HG03159 (cell line): ENCODE measurements around the gene TRIP4.

ENCODE experiments used
- ATAC-seq: cut with Tn5 transposase; IDR thresholded peaks from one replicate; pipeline ENCODE4 v1.9.1; 2021; ENCODE audit warnings: mild to moderate bottlenecking, moderate library complexity; ENCODE audit not compliant: unreplicated experiment

The TRIP4 gene

DNA sequence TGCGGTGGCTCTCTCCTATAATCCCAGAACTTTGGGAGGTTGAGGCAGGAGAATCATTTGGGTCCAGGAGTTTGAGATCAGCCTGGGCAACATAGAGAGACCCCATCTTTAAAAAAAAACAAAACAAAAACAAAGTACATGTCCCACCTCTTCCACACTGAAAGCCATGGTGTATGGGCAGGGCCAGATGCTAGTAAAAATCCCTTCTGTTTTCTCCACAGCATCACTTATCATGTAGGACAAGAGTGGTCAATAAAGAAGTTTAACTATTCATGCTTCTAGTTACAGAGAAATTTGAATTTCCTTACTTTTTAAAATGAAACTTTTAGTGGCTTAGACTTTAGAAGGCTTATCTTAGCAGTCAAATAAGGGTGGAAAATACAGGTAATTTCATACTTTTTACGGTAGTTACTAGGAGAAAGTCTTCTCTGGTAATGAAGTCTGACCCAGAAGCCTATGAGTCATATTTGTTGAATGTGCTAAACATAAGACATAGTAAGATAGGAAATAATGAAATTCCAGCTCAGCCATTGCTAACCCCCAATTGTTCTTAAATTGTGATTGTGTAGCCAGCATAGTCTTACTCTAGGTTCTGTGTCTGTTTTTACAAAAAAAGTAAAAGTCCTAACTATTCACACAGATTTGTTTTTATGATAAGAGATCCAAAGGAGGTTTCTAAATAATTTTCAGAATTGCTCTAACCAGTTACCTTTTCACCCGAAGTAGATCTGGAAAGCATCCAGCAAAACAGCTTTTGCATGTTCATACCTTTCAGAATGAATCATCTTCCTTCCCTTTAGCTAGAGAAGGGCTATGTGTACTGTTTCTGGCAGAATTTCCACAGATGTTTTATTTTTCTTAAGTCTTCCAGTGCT lies 56.3 kb downstream of the TRIP4 start:
- no peak for ATAC-seq

DNA sequence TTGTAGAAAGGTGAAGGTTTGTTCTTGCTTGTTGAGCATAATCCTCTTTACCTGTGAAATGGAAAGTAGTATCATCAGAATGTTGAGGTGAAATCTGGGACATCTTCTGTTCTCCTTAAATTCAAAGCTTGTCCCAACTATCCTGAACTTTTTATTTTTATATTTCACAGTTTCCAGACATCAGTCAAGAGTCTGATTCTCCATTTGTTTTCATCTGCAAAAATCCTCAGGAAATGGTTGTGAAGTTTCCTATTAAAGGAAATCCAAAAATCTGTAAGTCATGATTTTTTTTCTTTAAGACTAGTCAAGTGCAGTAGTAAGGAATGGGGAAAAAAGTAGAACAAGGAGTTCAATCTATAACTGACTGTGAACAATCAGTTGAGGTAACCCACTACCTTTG lies 57.2 kb downstream of the TRIP4 start:
- no peak for ATAC-seq

DNA sequence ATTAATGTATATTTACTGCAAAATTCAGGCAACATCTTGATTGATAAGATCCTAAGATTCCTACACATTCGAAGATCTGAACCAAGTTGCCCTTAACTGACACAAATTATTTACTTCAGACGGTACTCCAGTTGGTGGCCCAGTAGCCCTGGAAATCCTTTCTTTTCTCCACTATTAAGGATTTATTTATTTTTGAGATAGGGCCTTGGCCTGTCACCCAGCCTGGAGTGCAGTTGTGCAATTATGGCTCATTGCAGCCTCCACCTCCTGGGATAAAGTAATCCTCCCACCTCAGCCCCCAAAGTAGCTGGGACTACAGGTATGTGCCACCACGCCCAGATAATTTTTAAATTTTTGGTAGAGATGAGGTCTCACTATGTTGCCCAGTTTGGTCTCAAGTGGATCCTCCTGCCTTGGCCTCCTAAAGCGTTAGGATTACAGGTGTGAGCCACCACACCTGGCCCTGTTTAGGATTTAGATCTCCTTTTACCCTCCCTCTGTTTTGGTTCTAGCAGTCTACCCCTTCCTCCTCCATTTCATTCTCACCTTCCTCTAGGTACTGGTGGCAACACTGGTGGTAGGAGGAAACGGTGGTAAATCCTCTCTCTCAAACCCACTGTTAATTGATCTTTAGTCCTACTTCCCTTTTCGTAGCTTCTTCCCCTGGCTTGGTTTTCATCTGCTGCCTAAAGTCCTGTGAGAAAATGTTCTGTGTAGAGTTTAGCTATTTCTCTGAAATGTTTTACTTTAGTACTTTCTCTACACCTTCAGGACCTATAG lies 60.1 kb downstream of the TRIP4 start:
- peak; percentile 56 for ATAC-seq

DNA sequence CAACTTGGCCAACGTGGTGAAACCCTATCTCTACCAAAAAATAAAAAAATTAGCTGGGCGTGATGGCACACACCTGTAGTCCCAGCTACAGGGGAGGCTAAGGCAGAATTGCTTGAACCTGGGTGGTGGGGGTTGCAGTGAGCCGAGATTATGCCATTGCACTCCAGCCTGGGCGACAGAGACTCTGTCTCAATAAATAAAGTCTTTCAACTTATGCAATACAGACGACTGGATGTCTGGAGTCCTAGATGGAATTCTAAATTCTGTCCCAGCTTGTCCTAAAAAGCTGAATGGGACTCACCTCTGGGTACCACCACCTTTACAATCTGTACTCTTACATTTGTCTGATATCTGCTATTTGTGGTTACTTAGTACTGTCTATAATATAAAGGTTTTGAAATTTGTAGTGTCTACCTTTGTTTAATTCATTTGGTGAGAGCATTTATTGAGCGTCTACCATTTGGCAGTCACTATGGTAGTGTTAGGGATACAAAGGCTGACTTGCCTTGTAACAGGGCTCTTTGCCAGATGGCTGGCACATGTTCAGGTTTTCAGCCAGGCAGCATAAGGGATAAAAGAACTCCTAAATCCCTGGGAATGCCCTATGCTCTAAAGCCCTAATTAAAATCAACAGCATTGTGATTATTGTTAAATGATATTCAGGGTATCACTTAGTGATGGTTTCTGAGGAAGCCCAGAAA lies 65.5 kb downstream of the TRIP4 start:
- ATAC-seq: no peak

DNA sequence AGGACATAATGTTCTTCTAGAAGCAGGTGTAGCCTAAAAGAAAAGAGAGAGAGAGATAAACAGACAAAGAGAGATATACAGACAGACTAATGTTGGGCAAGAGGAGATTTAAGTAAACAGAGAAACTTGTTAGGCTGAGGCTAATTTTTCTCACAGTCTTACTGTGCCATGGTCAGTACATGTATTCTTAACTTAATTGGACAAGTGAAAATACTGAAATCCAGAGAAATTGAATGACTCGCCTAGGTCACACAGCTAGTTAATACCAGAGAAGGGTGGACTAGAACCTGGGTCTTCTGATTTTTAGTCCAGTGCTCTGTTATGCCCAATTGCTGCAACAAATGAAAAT lies 66.0 kb downstream of the TRIP4 start:
- no peak for ATAC-seq

DNA sequence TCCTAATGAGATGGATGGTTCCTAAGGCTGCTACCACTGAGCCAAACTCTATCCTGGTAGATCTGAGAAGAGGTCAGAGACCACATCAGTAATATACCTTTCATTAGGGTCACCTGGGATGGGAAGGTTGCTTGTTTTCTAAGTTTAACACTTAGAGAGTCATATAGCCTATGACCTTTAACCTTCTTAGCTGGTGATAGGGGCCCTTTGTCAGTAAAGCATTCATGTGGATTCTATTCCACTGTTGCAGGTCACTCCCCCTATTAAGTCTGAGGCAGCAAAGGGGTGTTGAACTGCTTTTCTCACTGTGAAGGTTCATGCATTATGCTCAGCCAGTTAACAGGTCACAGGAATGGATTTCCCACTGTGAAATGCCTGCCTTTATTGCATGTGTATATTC lies 66.6 kb downstream of the TRIP4 start:
- no peak for ATAC-seq

DNA sequence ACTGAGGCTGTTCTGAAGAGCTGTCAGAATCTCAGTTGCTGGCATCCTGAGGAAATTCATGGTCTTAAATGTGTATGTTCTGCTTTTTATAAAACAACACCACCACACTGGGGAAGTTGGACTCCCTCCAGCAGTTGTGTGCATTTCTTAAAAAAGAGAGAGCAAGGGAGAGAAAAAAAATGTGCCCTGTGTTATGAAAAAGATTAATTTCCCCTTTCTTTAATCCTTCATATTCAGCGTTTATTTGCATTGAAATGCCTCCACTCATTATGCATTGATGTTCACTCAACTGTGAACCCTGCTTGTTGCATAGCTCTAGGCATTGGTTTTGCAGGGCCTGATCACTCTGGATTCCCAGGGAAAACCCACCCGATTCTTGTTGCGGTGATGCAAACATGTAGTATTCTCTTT lies 68.3 kb downstream of the TRIP4 start:
- ATAC-seq: no peak

DNA sequence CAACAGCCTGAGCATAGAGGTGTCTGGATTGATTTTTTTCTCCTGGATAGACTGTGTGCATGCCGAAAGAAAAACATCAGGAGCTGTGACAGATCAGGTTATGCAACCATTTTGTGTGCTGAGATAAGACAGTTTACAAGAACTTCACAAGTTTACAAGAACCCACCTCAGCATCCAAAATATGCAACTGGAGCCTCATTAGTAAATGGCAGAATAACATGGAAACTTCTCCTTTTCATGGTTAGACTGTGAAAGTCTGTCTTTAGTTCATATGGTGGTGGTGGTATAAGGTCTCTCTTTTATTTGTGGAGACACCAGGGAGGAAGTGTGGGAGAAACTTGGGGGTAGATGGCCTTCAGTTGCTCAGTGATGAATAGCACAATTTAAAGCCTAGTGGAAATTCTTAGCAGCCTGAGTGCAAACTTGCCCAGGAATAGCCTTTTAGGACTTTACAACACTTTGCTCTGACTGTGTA lies 69.0 kb downstream of the TRIP4 start:
- no peak for ATAC-seq

DNA sequence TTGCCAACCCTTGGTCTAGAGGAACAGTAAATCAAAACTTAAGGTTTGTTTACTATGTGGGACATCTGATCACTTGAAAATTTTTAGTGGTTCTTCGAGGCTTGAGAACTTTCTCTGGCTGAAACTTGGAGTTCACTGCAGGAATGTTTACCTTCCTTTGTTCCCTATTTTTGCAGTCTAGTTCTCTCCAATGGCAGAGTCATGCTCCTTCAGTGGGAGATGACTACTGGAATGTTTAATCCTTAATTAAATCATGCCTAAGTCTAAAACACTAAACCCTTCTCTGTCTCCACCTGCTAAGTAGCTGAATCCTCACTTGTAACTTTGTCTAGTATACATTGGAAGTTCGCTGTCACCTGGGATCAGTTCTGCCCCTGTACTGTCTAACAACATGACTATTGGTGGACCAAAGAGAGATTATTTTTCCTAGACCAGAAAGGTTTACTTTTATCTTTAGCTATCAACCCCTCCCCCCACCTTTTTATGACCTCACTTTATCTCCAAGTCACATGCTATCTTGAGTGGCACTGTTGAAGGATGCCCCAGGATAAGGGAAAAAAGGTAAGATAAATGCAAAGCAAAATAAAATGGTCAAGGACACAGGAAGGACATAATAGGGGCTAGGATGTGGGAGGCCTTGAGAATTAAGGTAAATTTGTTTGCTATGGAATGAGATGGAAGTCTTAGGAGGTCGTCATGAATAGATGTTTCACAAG lies 71.6 kb downstream of the TRIP4 start:
- ATAC-seq: no peak

DNA sequence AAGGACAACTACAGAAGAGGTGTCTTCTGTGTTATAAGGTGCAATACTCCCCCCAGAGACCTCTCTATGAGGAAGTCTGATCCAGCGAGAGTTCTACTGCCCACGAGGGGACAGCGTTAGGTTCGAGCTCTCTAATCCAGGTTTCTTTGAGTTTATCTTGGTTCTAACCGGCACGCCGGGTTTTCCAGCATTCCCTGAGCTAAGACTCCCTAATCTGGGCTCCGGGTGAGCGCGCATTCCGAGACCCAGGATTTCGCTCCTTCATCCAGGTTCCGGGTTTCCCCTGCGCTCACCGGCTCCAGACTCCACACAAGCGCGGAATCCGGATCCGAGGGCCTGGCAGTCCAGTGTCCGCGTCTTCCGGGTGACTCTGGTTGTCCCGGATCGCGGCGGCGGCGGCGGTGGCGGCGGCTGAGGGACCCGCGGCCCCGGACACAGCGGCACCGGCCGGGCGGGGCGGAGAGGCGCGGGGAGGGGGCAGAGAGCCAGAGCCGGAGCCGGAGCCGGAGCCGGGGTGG lies 72.6 kb downstream of the TRIP4 start, which contains the start of gene ZNF609:
TSS of gene ZNF609 (plus strand) at position 373 of the 518 bp plus-strand sequence. CDS start 38,842 bp downstream, outside the sequence.
- ATAC-seq: peak; percentile 62

DNA sequence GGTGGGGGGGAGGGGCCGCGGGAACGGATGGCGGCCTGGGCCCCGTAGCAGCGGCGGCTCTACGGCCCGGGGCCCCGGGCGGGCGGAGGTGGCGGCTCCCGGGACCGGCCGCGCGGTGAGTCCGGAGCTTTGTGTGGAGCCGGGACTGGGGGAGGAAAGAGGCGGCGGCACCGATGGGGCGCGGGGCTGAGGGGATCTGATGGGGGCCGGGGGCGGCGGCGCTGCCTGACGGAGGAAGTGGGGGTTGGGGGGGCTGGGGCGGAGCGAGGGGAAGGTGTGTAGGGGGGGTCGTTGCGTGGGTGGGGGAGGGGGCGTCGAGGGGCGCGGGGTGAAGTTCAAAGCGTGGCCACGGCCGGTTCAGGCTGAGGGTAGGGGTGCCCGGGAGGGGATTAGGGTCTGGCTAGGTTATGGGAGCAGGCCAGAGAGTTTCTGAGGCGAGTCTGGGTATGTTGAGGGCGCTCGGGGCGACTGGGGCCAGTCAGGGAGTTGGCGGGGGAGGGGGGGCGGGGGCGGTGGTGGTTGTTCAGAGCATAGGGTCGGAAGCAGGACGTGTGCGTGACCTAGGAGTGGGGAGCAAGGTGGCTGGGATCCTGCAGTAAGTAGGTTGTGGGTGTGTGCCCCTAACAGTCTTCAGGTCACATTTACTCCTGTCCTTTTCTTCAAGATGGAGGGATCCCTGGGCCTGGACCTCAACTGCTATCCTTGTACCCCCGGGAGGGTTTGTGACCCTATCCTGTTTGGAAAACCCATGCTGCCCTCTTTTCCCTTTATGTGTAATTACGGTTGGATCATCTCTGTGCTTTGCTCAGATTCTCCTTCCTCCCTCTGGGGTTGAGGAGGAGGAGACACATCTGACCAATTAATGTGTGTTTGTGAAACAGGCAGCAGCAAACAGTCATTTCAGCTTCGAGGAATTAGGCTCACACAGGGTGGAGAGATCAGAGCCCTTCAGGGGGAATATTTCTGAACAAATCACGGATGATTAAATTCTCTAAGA lies 73.4 kb downstream of the TRIP4 start:
- peak; percentile 12 for ATAC-seq

DNA sequence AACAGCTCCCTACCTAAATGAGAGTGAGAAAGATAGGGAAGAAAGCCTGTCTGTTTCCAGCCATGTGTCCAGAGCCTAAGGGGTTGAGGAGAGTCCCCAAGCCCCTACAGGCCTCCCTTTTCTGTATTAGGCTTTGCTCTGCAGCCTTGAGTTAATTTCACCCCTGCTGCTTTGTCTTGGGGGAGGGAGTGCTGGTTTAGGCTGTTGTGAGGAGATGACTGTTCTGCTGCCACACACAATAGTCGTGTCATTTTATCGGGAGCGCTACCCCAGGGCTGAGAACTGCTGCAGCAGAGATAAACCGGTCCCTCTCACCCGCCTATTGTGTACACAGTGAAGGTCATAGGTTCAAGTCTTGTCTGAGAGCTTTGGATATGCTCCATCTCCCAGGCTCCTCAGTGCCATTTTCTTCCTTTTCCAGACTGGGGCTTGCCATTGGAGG lies 74.1 kb downstream of the TRIP4 start:
- no peak for ATAC-seq

DNA sequence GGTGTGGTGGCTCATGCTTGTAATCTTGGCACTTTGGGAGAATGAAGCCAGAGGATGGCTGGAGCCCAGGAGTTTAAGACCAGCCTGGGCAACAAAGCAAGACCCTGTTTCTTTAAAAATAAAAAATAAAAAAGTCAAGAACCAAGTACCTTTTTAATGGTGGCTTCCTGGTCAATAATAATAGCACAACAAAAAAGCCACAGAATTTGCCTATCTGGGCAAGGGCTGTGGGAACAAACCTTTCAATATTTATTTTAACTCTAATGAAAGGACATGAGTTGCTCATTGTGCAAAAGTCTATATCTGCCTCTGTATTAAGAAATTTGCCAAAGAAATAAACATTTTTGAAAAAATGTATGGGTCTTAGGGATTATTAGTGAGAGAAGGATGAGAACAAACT lies 74.9 kb downstream of the TRIP4 start:
- ATAC-seq: no peak

DNA sequence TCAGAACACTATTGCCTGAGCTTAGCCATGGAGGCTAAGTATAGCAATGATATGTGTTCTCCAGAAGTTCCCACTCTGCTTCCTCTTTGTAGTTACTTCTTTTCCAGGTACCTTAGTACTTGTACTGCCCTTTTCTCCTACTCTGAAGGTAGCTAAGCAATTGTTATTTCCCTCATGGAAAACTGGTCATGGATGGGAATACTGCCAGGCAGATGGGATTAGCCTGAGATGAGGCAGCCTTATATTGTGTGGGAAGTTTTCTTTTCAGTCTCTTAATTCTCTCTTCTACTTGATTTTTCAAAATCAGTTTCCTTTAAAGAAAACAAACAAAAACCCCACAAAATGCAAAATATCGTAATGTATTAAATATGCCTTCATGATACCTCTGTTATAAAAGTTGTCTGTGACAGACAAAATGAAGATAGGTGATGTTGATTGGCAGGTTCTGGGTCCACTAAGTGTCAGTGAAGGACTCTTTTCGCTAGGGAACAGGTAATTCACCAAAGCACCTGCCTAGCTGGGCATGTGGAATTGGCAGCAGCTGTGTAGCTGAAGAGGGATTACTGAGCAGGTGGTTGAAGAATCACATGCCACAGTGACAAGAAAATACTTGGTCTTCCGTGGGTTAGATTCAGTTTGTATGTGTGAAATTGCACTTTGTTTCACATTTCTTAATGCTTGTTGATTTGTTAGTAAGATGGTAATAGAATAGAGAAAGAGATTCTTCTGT lies 76.8 kb downstream of the TRIP4 start:
- no peak for ATAC-seq

DNA sequence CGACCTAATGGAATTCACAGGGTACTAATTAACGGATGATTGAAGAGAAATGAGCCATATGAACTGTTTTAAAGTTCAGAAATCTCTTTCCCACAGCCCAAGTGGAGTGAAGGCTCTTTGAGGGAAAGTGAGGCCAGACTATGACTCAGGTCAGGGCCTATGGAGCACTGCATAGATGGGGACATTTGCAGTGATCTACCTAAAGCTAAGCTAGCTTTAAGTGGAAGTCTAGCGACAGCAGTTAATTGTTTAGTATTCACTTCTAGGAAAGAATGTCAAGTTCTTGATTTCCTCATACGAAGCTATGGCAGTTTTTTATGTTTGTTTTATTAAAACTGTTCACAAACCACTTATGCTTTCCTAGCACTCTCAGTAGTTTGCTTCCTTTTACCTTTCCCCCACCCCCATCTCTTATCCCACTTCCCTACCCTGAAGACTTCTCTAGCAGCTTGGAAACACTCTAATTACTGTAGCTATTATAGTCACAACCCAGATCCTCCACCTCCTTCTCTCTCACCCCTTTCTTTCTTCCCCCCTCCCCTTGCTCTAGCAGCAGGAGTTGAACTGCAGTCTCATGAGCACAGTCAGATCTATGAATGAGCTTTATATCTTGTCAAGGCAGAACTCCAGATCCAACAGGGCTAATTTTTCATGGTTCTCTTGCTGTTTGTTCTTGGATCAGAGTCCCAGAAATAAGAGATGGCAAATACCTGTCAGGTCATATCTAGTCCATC lies 78.9 kb downstream of the TRIP4 start:
- no peak for ATAC-seq

DNA sequence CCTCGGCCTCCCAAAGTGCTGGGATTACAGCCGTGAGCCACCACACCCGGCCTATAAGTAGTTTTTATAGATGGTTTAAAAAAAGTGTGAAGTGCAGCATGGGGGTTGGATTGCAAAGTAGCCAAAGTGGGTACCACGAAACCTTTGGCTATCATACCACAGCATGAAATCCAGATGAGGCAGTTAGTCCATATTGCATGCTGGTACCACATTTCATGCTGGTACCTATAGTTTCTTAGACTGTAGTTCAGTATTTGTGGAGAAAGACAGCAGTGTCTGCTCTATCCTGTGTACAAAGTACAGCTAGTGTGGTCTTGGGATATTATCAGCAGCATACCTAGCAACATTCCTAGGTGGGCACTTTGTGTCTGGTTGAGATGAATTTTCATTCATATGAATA lies 84.5 kb downstream of the TRIP4 start:
- no peak for ATAC-seq

DNA sequence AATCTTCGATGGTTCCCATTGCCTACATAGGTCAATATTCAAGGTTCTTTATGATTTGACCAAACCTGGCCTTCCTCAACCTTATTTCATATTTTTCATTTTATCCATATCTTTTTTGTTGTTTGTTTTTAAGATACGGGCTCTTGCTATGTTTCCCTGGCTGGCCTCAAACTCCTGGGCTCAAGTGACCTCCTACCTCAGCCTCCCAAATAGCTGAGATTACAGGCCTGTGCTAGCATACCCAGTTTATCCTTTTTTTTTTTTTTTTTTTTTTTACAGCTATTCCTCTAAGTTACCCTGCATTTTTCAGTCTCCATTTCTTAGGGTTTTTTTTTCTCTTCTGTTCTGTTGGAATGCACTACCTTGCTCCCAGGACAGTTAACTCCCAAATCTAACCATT lies 87.2 kb downstream of the TRIP4 start:
- ATAC-seq: no peak

DNA sequence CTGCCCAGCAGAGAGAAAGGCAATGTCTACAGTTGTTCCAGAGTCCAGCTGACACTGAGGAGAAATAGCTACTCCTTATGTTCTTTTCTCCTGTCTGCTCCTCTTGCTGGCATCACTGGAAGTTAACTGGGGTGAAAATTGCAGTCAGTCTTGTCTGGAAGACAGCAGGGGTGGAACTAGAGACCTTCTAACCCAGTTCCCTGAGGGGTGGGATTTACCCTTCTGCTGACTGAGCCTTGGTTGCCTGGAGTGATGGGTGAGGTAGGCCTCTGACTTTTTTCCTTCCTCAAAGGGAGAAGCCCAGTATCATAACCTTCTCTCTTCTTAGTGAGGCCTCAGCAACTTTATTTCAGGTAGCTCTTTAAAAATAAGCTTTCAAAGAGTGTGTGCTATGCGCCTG lies 88.9 kb downstream of the TRIP4 start:
- no peak for ATAC-seq
